ENCODE results near the gene NDST1.

- TF ChIP-seq TAF1 (IDR thresholded peaks at IDR 0.05; ENCODE audit: borderline replicate concordance, low read depth, low read length) (no peak), SIN3A (IDR thresholded peaks at IDR 0.05; ENCODE audit: low read depth, low read length) (no peak), CTCF (IDR thresholded peaks at IDR 0.05 in 2 of 3, conservative IDR thresholded peaks at IDR 0.05 in 1 of 3; ENCODE audit: control insufficient read depth in 2 of 3, extremely low read depth in 1 of 3, insufficient read depth in 1 of 3, low read depth in 3 of 3, low read length in 3 of 3) (no peak), BHLHE40 (IDR thresholded peaks at IDR 0.05; ENCODE audit: borderline replicate concordance in 1 of 2, low read depth in 2 of 2, low read length in 1 of 2) (no peak), POLR2AphosphoS5 (IDR thresholded peaks at IDR 0.05; ENCODE audit: low read length) (no peak), EP300 (IDR thresholded peaks at IDR 0.05; ENCODE audit: borderline replicate concordance in 1 of 2, control insufficient read depth in 1 of 2, low read depth in 2 of 2, low read length in 2 of 2) (no peak)
Observed at GRCh38 chr5:150578781-150579461, 71.0 kb downstream of the NDST1 start.

Data from GM12878 (cell line).